Esophagus muscularis mucosa (tissue), 3 donors: ENCODE data around the gene FBN1.

Source experiments
- CTCF ChIP-seq, 3 experiments: fragments of 200-600 bp in 2 of 3; fragments of 450-650 bp in 1 of 3; sonication (generic) in 2 of 3; IDR thresholded peaks; one replicate each; pipeline ENCODE4 v1.5.1; 2017 to 2019; ENCODE audit warnings: antibody characterized with exemption in 3 of 3, mild to moderate bottlenecking in 2 of 3, moderate library complexity in 1 of 3
- POLR2A ChIP-seq: fragments of 450-650 bp; IDR thresholded peaks from one replicate; pipeline ENCODE4 v1.6.1; 2017; ENCODE audit warnings: antibody characterized with exemption, moderate library complexity, mild to moderate bottlenecking, low read depth

- TF ChIP-seq CTCF (IDR thresholded peaks at IDR 0.05), result no peak
- no peak for TF ChIP-seq POLR2A
Observed at GRCh38 chr15:48603922-48604321, 41.6 kb downstream of the FBN1 start.
